ENCODE measurements around the gene EDEM1. TPM values are rescaled to one million over a fixed set of nuclear protein-coding genes. Genes with fewer than 3 reads are reported as not detected.

EDEM1 gene
- total and polyA plus RNA-seq, 10 of the 15 experiments (the other 5 are each of a cell fraction or from before 2014, with no cell fraction given), result 18.9 to 138 (median 57.5) TPM

GRCh38 chr3:5166846-5167245 is 20.7 kb upstream of the EDEM1 start:
- intact Hi-C loops (cut with micrococcal nuclease; ENCODE audit: unreplicated experiment), result no loop called here
- ATAC-seq, result no peak

More at GRCh38 chr3:5166846-5167245, 20.7 kb upstream of the EDEM1 start:
- Histone ChIP-seq H3K27me3 (replicated peaks in 1 of 2; ENCODE audit: control insufficient read depth in 2 of 2, insufficient read depth in 2 of 2, low read length in 1 of 2) (no peaks in the 10 kb centered on the region), H3K79me2 (ENCODE audit: control insufficient read depth, insufficient read depth, low read length) (peaks cover 79% of the 10 kb centered on the region), H3K9ac (ENCODE audit: control insufficient read depth, insufficient read depth, low read length) (no peak overlapping the region), H3K4me3 (no peak overlapping the region), H3K4me2 (ENCODE audit: control insufficient read depth, insufficient read depth) (no peak overlapping the region), H2AFZ (ENCODE audit: control insufficient read depth, low read depth, low read length) (no peak overlapping the region), H3K9me3 (replicated peaks; ENCODE audit: control insufficient read depth, insufficient read depth, low read length) (no peaks in the 10 kb centered on the region), H3K27ac (ENCODE audit: control insufficient read depth, insufficient read depth) (no peak overlapping the region), H3K36me3 (ENCODE audit: control insufficient read depth in 2 of 2, insufficient read depth in 2 of 2, low read length in 1 of 2) (peaks cover 0 to under 1% of the 10 kb centered on the region in 2 experiments; a peak in 1 of 4 replicates), H4K20me1 (ENCODE audit: control insufficient read depth, insufficient read depth) (no peaks in the 10 kb centered on the region), H3K4me1 (ENCODE audit: control insufficient read depth, insufficient read depth, low read length) (peaks cover 11% of the 10 kb centered on the region)
- in situ Hi-C loops (cut with MboI), result no loop called here
- ChIA-PET CTCF (interaction anchor here (0.8 to 2.5 kb wide), 5 partner anchors 10 to 108 kb away, joined by 3 to 9 read pairs (median 3); no protein-coding TSS in a partner anchor), SMC1A (ENCODE audit: uncharacterized antibody, unreplicated experiment) (interaction anchor here (0.9 to 4.6 kb wide), 6 partner anchors 9 to 84 kb away, joined by 3 to 30 read pairs (median 6); no protein-coding TSS in a partner anchor), RAD21 (ENCODE audit: unreplicated experiment) (interaction anchor here (1.1 to 2.4 kb wide), 4 partner anchors 10 to 30 kb away, joined by 3 to 8 read pairs (median 4); no protein-coding TSS in a partner anchor), POLR2A (interaction anchor here (0.6 to 4.5 kb wide), 3 partner anchors 8 to 44 kb away, joined by 3 to 36 read pairs (median 3); no protein-coding TSS in a partner anchor)
- no peak for FAIRE-seq
- no peak for DNase-seq (ENCODE audit: low read depth, low spot score)
- TF ChIP-seq ZNF384 (IDR thresholded peaks at IDR 0.05; ENCODE audit: borderline replicate concordance, low read depth, low read length) (no peak), SREBF1 (IDR thresholded peaks at IDR 0.05; ENCODE audit: low read length) (no peak), RFX5 (IDR thresholded peaks at IDR 0.05; ENCODE audit: low read depth, low read length) (no peak), YY1 (IDR thresholded peaks at IDR 0.05; ENCODE audit: low read depth, low read length) (no peak), JUND (IDR thresholded peaks at IDR 0.05; ENCODE audit: low read depth, low read length) (no peak), POLR2AphosphoS2 (IDR thresholded peaks at IDR 0.05; ENCODE audit: low read depth, low read length) (no peak), BCL11A (IDR thresholded peaks at IDR 0.05; ENCODE audit: low read depth, low read length) (no peak), MEF2A (IDR thresholded peaks at IDR 0.05; ENCODE audit: insufficient read depth, low read depth, low read length) (no peak), GATAD2B (conservative IDR thresholded peaks at IDR 0.05; ENCODE audit: low read depth) (no peak), ZBTB11 (CRISPR knock-in tag; IDR thresholded peaks at IDR 0.05) (no peak), POLR2AphosphoS5 (IDR thresholded peaks at IDR 0.05; ENCODE audit: low read length) (no peak), PKNOX1 (IDR thresholded peaks at IDR 0.05) (no peak), TARDBP (IDR thresholded peaks at IDR 0.05; ENCODE audit: borderline replicate concordance) (no peak), E2F4 (IDR thresholded peaks at IDR 0.05; ENCODE audit: low read depth, low read length) (no peak), USF2 (IDR thresholded peaks at IDR 0.05; ENCODE audit: borderline replicate concordance, low read depth, low read length) (no peak), ZNF274 (IDR thresholded peaks at IDR 0.05; ENCODE audit: insufficient read depth, insufficient read length) (no peak)
- BruUV-seq (replicated peaks), result no TSS peak
- 71% methylated on average over 2 of the region's 2 CpGs for WGBS (ENCODE audit: insufficient coverage, insufficient replicate concordance, low lambda C conversion rate, missing lambda C conversion rate)

All from GM12878 (cell line).